Panc1 (cell line): ENCODE measurements around the gene DOP1A. TPM values are rescaled to one million over a fixed set of nuclear protein-coding genes. Genes with fewer than 3 reads are reported as not detected.
A peak's percentile ranks its signal among the peaks of the same experiment; 100 is the strongest.

Experiments used
- ATAC-seq: fragments of 200-7000 bp; cut with Tn5 transposase; 2 replicates; pipeline ENCODE4 v1.9.1; 2020; ENCODE audit warnings: mild to moderate bottlenecking, moderate library complexity
- Bru-seq: library from RNA; stranded (reverse); fragments of 400-500 nt; gene quantifications from one replicate; lab custom pipeline; 2021; lab: Mats Ljungman, UMichigan
- BruChase-seq, 2 experiments: library from RNA; stranded (reverse); fragments of 400-500 nt; gene quantifications; one replicate each; lab custom pipeline; 2021; lab: Mats Ljungman, UMichigan
- BruUV-seq: library from RNA; stranded (reverse); fragments of 400-500 nt; replicated peaks from 2 replicates; lab custom pipeline; 2021; lab: Mats Ljungman, UMichigan
- CTCF ChIA-PET: fragments of 300-600 bp; sonication (Branson Sonifier 250); formaldehyde crosslinking; loops from one replicate; lab custom pipeline; 2022; ENCODE audit warnings: antibody characterized with exemption; lab: Charles Lee
- POLR2A ChIA-PET: fragments of 300-600 bp; sonication (Branson Sonifier 250); formaldehyde crosslinking; loops from one replicate; lab custom pipeline; 2022; ENCODE audit warnings: antibody characterized with exemption; lab: Charles Lee
- DNase-seq: peaks from one replicate; pipeline ENCODE4 v3.0.0-alpha.2; 2010; ENCODE audit warnings: low read depth, low spot score
- H3K27ac ChIP-seq: 2 replicates; pipeline ENCODE4 v1.5.1; 2011; ENCODE audit warnings: mild to moderate bottlenecking, low read length, inconsistent platforms
- H3K27me3 ChIP-seq: fragments of 200-500 bp; sonication (Bioruptor generic); 2 replicates; pipeline ENCODE4 v1.6.0; 2014; ENCODE audit warnings: low read length, inconsistent platforms; ENCODE audit not compliant: control insufficient read depth, insufficient read depth
- H3K36me3 ChIP-seq: fragments of 200-500 bp; sonication (Bioruptor generic); 2 replicates; pipeline ENCODE4 v1.5.1; 2014; ENCODE audit warnings: inconsistent platforms, mild to moderate bottlenecking, low read length, moderate library complexity; ENCODE audit not compliant: control insufficient read depth, insufficient read depth
- H3K4me1 ChIP-seq: 2 replicates; pipeline ENCODE4 v1.5.1; 2011; ENCODE audit warnings: inconsistent platforms, mild to moderate bottlenecking, low read length, moderate library complexity; ENCODE audit not compliant: control insufficient read depth, insufficient read depth
- H3K4me3 ChIP-seq, 2 experiments: 2 replicates each; pipeline ENCODE4 v1.5.1; 2011 to 2012; ENCODE audit warnings: low read depth in 2 of 2, low read length in 2 of 2, mild to moderate bottlenecking in 2 of 2, inconsistent platforms in 1 of 2, moderate library complexity in 1 of 2
- H3K9me3 ChIP-seq: fragments of 200-500 bp; sonication (Bioruptor generic); 2 replicates; pipeline ENCODE4 v1.5.1; 2014; ENCODE audit warnings: low read depth, mild to moderate bottlenecking, inconsistent platforms, low read length, moderate library complexity; ENCODE audit not compliant: control insufficient read depth, insufficient read depth
- POLR2AphosphoS5 ChIP-seq: IDR thresholded peaks from 2 replicates; pipeline ENCODE4 v1.6.1; 2012; ENCODE audit warnings: mild to moderate bottlenecking, low read depth, low read length, moderate library complexity
- SIN3A ChIP-seq: IDR thresholded peaks from 2 replicates; pipeline ENCODE4 v1.6.1; 2012; ENCODE audit warnings: low read depth, mild to moderate bottlenecking, low read length, moderate library complexity, borderline replicate concordance; ENCODE audit not compliant: insufficient read depth
- TCF7L2 ChIP-seq: IDR thresholded peaks from 2 replicates; pipeline ENCODE4 v1.6.1; 2011; ENCODE audit warnings: mild to moderate bottlenecking, low read depth, low read length, inconsistent platforms
- in situ Hi-C: cut with HindIII; loops from 2 replicates; pipeline ENCODE4 v1.10.0; 2016; ENCODE audit warnings: low sequenced_read_pairs, low pct_unique_long_range_greater_than_20kb
- intact Hi-C: fragments of 100-400 bp; cut with micrococcal nuclease; formaldehyde crosslinking; loops from one replicate; pipeline ENCODE4 v1.10.0; 2022; ENCODE audit not compliant: unreplicated experiment
- long read RNA-seq: library from polyadenylated mRNA; unstranded; transcript quantifications from one replicate; pipeline ENCODE4 v2.0.0, GENCODE V29; 2021; ENCODE audit not compliant: unreplicated experiment
- polyA plus RNA-seq: library from polyadenylated mRNA; unstranded; fragments of >200 nt; gene quantifications from one replicate; pipeline ENCODE4 v1.2.1, GENCODE V29; 2012; ENCODE audit warnings: missing spikeins; ENCODE audit not compliant: insufficient read length
- total RNA-seq: library from RNA; stranded (reverse); gene quantifications from one replicate; pipeline ENCODE4 v1.2.1, GENCODE V29; 2021; ENCODE audit not compliant: unreplicated experiment
- TF ChIP-seq, protein P1 (sequence below): fragments of 450-650 bp; IDR thresholded peaks from 2 replicates; pipeline ENCODE4 v1.5.1; 2017; ENCODE audit warnings: mild to moderate bottlenecking
- TF ChIP-seq, protein P2 (sequence below), 2 experiments: IDR thresholded peaks; 2 replicates each; pipeline ENCODE4 v1.6.1; 2011 to 2012; ENCODE audit warnings: low read depth in 2 of 2, control low read depth in 1 of 2, low read length in 1 of 2, mild to moderate bottlenecking in 1 of 2, moderate library complexity in 1 of 2; ENCODE audit not compliant: insufficient read depth in 1 of 2

DOP1A gene, protein sequence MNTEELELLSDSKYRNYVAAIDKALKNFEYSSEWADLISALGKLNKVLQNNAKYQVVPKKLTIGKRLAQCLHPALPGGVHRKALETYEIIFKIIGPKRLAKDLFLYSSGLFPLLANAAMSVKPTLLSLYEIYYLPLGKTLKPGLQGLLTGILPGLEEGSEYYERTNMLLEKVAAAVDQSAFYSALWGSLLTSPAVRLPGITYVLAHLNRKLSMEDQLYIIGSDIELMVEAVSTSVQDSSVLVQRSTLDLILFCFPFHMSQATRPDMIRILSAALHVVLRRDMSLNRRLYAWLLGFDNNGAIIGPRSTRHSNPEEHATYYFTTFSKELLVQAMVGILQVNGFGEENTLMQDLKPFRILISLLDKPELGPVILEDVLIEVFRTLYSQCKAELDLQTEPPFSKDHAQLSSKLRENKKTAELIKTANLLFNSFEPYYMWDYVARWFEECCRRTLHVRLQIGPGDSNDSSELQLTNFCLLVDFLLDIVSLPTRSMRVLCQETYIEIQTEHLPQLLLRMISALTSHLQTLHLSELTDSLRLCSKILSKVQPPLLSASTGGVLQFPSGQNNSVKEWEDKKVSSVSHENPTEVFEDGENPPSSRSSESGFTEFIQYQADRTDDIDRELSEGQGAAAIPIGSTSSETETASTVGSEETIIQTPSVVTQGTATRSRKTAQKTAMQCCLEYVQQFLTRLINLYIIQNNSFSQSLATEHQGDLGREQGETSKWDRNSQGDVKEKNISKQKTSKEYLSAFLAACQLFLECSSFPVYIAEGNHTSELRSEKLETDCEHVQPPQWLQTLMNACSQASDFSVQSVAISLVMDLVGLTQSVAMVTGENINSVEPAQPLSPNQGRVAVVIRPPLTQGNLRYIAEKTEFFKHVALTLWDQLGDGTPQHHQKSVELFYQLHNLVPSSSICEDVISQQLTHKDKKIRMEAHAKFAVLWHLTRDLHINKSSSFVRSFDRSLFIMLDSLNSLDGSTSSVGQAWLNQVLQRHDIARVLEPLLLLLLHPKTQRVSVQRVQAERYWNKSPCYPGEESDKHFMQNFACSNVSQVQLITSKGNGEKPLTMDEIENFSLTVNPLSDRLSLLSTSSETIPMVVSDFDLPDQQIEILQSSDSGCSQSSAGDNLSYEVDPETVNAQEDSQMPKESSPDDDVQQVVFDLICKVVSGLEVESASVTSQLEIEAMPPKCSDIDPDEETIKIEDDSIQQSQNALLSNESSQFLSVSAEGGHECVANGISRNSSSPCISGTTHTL (N-terminal part only)
- total RNA-seq (13.4 TPM), Bru-seq, nascent RNA (percentile 70 among the genes with signal in this experiment), BruChase-seq, experiment 1, labeled RNA remaining after a 2-hour chase (percentile 71 among the genes with signal in this experiment), BruChase-seq, experiment 2, labeled RNA remaining after a 6-hour chase (percentile 65 among the genes with signal in this experiment)
- polyA plus RNA-seq = 3.7 TPM
- long read RNA-seq, partial matches to known transcripts = 2 of 5 reads
- long read RNA-seq, other reads (novel, unspliced or antisense) = 3 of 5 reads

DNA sequence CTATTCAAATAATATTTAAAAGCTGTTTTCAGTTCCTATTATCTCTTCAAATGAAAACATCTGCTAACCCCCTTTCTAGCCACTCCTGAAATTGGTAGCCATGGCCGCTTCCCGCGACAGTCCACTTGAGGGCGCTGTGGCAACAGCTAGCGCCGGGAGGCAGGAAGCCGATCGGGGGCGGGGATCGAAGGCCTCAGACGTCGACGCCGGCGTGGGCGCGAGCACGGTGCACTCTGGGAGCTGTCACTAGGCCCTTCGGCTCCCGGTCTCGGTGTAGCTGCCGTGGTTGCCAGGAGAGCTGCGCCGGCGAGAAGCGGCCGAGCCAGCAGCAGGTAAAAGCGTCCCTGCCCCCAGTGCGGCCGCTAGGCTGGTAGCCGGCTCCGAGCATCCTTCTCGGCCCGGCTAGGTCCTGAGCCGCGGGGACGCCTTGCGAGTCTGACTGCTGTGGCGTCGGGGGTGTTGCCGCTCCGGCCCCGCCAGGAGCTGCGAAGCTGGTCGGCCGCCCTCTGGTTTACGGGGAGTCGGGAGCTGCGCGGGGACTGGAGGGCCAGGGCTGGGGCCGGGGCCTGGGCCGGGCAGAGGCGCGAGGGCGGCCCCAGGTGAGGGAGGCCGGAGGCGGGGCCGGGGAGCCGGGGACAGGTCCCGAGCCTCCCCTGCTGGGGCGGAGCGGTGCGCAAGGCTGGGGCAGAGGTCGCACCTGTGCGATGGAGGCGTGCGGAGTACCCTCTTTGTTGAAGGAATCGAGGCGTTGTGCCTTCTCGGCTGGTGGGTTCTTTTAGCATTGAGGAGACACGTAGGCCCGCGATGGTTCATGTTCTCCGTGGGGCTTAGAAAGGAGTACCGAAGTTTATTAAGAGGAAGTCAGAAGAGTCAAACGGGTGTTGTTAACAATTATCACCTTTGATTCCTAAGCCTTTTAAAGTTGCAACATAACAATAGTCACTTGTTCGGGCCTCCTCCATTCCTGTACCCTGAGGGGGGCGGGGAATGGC is at the start of gene DOP1A:
Gene DOP1A, plus strand, starts transcription at position 224 of the 992 bp plus-strand sequence. CDS start 29,307 bp downstream, outside the sequence.
- Histone ChIP-seq H3K4me1 (peaks cover 31% of the 10 kb centered on the region), H3K27me3 (no peaks in the 10 kb centered on the region), H3K27ac (peak within 1 kb of the TSS; percentile 83), H3K4me3 (peak within 1 kb of the TSS; percentile 78 to 86), H3K36me3 (no peaks in the 10 kb centered on the region; the same call in 1 of the 2 replicates), H3K9me3 (no peaks in the 10 kb centered on the region)
- in situ Hi-C loops = no loop called here
- ChIA-PET CTCF (interaction anchor here (0.6 to 1.9 kb wide), 8 partner anchors 93 to 447 kb away, joined by 3 to 6 read pairs (median 4); partner anchors contain the start of gene PRSS35), POLR2A (no interaction called here)
- intact Hi-C loops = loop anchor here (1.0 to 10.0 kb wide), 4 partner anchors 130 to 445 kb away; partner anchors contain the start of gene PRSS35
- TF ChIP-seq, protein P1, sequence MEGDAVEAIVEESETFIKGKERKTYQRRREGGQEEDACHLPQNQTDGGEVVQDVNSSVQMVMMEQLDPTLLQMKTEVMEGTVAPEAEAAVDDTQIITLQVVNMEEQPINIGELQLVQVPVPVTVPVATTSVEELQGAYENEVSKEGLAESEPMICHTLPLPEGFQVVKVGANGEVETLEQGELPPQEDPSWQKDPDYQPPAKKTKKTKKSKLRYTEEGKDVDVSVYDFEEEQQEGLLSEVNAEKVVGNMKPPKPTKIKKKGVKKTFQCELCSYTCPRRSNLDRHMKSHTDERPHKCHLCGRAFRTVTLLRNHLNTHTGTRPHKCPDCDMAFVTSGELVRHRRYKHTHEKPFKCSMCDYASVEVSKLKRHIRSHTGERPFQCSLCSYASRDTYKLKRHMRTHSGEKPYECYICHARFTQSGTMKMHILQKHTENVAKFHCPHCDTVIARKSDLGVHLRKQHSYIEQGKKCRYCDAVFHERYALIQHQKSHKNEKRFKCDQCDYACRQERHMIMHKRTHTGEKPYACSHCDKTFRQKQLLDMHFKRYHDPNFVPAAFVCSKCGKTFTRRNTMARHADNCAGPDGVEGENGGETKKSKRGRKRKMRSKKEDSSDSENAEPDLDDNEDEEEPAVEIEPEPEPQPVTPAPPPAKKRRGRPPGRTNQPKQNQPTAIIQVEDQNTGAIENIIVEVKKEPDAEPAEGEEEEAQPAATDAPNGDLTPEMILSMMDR = peak; percentile 96
- TF ChIP-seq, protein P2, sequence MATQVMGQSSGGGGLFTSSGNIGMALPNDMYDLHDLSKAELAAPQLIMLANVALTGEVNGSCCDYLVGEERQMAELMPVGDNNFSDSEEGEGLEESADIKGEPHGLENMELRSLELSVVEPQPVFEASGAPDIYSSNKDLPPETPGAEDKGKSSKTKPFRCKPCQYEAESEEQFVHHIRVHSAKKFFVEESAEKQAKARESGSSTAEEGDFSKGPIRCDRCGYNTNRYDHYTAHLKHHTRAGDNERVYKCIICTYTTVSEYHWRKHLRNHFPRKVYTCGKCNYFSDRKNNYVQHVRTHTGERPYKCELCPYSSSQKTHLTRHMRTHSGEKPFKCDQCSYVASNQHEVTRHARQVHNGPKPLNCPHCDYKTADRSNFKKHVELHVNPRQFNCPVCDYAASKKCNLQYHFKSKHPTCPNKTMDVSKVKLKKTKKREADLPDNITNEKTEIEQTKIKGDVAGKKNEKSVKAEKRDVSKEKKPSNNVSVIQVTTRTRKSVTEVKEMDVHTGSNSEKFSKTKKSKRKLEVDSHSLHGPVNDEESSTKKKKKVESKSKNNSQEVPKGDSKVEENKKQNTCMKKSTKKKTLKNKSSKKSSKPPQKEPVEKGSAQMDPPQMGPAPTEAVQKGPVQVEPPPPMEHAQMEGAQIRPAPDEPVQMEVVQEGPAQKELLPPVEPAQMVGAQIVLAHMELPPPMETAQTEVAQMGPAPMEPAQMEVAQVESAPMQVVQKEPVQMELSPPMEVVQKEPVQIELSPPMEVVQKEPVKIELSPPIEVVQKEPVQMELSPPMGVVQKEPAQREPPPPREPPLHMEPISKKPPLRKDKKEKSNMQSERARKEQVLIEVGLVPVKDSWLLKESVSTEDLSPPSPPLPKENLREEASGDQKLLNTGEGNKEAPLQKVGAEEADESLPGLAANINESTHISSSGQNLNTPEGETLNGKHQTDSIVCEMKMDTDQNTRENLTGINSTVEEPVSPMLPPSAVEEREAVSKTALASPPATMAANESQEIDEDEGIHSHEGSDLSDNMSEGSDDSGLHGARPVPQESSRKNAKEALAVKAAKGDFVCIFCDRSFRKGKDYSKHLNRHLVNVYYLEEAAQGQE (IDR thresholded peaks at IDR 0.05; ENCODE audit: insufficient read depth in 1 of 2, low read depth in 2 of 2, low read length in 1 of 2) = peak in 1 of 2 experiments; percentile 67; a peak in 1 of 4 replicates
- TF ChIP-seq TCF7L2 (no peak), SIN3A (peak; percentile 91), POLR2AphosphoS5 (peak; percentile 36; the same call in 1 of the 2 replicates)
- no TSS peak for BruUV-seq
- DNase-seq = peak; percentile 78
- ATAC-seq = peak; percentile 97
